ENCODE results near the gene EEF1A2. TPM values are rescaled to one million over a fixed set of nuclear protein-coding genes. Genes with fewer than 3 reads are reported as not detected.
A peak's percentile ranks its signal among the peaks of the same experiment; 100 is the strongest.

The EEF1A2 gene
- total RNA-seq, 1 donor from 2014 or later = 55.3 TPM

DNA sequence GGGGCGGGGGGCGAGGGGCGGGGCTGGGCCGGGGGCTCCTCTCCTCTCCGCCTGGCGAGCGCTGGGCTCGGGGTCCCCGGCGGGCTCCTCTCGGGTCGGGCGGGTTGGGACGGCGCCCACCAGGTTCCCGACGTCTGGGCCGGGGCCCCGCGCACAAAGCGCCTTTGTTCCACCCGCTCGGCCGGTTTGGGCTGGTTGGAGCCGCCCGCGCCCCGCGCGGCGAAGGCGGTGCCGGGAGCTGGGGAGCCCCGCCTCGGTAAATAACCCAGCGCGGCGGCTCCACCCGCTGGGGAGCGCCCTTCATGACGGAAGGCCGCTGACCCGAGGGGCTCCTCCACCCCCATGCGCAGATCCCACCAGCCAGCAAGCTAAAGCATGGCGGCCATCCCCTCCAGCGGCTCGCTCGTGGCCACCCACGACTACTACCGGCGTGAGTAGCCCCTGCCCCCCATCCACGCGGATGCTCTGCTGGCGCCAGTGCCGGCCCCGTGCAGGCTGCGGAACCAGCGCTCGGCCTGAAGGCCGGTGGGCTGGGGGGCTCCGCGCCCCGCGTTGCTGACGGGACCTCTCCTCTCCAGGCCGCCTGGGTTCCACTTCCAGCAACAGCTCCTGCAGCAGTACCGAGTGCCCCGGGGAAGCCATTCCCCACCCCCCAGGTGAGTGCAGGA is 22.2 kb upstream of the EEF1A2 start:
- H3K36me3 Mint-ChIP-seq (ENCODE audit: unreplicated experiment) = peaks cover 3% of the 10 kb centered on the region
- H3K27ac Mint-ChIP-seq (ENCODE audit: unreplicated experiment) = peak overlapping the region; percentile 84

DNA sequence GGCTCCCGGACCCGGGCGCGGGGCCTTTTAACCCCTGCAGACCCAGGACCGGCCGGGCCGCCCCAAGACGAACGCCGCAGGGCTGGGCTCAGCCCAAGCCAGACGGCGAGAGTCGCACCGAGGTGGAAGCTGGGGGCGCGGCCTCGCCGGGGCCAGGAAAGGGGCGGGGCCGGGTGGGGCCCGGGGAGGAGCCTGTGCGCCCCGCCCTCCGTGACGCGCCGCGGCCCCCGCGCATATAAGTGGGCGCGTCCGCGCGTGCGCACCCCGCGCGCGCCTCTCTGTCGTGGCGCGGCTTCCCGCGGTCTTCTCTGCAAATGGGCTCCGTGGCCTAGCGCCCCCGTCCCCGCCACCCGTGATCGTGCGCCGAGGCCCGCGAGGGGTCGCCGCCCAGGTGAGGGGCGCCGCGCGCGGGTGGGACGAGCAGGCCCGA is 21.6 kb upstream of the EEF1A2 start, which contains the start of gene PPDPF:
TSS of gene PPDPF (plus strand) at position 262 of the 430 bp plus-strand sequence. CDS start 544 bp downstream, outside the sequence.
- Mint-ChIP-seq H3K9me3 (ENCODE audit: unreplicated experiment) (peaks cover 14% of the 10 kb centered on the region), H3K27me3 (ENCODE audit: unreplicated experiment) (peaks cover 15% of the 10 kb centered on the region), H3K4me3 (ENCODE audit: unreplicated experiment) (peak within 1 kb of the TSS; percentile 91), H3K27ac (ENCODE audit: unreplicated experiment) (peak within 1 kb of the TSS; percentile 84), H3K36me3 (ENCODE audit: unreplicated experiment) (peaks cover 3% of the 10 kb centered on the region), H3K4me1 (ENCODE audit: low read depth, unreplicated experiment) (peaks cover 5% of the 10 kb centered on the region)
- peak; percentile 88 for DNase-seq
- TF ChIP-seq, protein P1, sequence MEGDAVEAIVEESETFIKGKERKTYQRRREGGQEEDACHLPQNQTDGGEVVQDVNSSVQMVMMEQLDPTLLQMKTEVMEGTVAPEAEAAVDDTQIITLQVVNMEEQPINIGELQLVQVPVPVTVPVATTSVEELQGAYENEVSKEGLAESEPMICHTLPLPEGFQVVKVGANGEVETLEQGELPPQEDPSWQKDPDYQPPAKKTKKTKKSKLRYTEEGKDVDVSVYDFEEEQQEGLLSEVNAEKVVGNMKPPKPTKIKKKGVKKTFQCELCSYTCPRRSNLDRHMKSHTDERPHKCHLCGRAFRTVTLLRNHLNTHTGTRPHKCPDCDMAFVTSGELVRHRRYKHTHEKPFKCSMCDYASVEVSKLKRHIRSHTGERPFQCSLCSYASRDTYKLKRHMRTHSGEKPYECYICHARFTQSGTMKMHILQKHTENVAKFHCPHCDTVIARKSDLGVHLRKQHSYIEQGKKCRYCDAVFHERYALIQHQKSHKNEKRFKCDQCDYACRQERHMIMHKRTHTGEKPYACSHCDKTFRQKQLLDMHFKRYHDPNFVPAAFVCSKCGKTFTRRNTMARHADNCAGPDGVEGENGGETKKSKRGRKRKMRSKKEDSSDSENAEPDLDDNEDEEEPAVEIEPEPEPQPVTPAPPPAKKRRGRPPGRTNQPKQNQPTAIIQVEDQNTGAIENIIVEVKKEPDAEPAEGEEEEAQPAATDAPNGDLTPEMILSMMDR (IDR thresholded peaks at IDR 0.05; ENCODE audit: partially characterized antibody, unreplicated experiment) = no peak

More for the DNA sequence above, 22.2 kb upstream of the EEF1A2 start:
- peaks cover 14% of the 10 kb centered on the region for H3K9me3 Mint-ChIP-seq (ENCODE audit: unreplicated experiment)
- H3K4me1 Mint-ChIP-seq (ENCODE audit: low read depth, unreplicated experiment) = peaks cover 5% of the 10 kb centered on the region
- TF ChIP-seq, protein P1 (IDR thresholded peaks at IDR 0.05; ENCODE audit: partially characterized antibody, unreplicated experiment) = no peak
- H3K4me3 Mint-ChIP-seq (ENCODE audit: unreplicated experiment) = peak overlapping the region; percentile 91
- peaks cover 15% of the 10 kb centered on the region for H3K27me3 Mint-ChIP-seq (ENCODE audit: unreplicated experiment)
- peak; percentile 82 for DNase-seq

DNA sequence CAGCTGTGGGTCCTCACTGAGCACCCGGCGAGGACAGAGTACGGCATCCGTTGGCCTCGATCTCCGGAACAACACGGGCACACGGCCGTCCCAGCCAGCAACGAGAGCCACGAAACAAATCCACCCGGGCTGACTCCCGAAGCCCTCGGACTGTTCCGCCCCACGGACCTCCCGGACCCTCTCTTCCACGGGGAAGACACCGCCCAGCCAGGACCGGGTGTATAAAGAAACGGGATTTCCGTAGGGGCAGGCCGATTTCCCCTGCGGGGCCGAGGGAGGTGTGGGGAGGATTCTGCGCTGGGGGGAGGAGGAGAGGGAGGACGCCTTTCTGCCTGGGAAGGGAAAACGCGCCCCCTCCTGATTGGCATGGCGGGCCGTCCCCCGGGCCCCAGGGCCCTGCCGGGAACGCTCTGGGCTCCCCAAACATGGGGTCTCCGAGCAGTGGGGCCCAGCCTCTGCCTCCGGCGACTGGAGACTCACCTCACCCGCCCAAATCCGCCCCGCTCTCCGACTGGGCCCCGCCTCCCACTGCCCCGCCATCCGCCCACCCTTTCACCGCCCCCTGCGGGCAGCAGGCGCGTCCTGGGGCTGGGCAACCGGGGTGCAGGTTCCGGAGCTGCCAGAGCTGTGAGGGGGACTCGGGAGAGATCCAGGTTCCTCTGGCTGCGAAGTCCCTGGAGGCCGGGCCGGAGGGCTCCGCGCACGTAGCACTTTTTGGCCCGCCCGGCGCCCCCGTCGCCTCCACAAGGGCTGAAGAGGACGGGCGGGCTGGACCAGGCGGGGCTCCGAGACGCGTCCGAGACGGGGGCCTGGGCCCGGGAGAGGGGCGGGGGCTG is 21.0 kb upstream of the EEF1A2 start:
- H3K9me3 Mint-ChIP-seq (ENCODE audit: unreplicated experiment) = peaks cover 12% of the 10 kb centered on the region
- H3K27ac Mint-ChIP-seq (ENCODE audit: unreplicated experiment) = peak overlapping the region; percentile 66
- peak; percentile 76 for DNase-seq
- TF ChIP-seq, protein P1 (IDR thresholded peaks at IDR 0.05; ENCODE audit: partially characterized antibody, unreplicated experiment) = peak; percentile 25
- H3K4me3 Mint-ChIP-seq (ENCODE audit: unreplicated experiment) = peak overlapping the region; percentile 87
- peaks cover 5% of the 10 kb centered on the region for H3K4me1 Mint-ChIP-seq (ENCODE audit: low read depth, unreplicated experiment)
- peaks cover 15% of the 10 kb centered on the region for H3K27me3 Mint-ChIP-seq (ENCODE audit: unreplicated experiment)
- H3K36me3 Mint-ChIP-seq (ENCODE audit: unreplicated experiment) = peaks cover 3% of the 10 kb centered on the region

DNA sequence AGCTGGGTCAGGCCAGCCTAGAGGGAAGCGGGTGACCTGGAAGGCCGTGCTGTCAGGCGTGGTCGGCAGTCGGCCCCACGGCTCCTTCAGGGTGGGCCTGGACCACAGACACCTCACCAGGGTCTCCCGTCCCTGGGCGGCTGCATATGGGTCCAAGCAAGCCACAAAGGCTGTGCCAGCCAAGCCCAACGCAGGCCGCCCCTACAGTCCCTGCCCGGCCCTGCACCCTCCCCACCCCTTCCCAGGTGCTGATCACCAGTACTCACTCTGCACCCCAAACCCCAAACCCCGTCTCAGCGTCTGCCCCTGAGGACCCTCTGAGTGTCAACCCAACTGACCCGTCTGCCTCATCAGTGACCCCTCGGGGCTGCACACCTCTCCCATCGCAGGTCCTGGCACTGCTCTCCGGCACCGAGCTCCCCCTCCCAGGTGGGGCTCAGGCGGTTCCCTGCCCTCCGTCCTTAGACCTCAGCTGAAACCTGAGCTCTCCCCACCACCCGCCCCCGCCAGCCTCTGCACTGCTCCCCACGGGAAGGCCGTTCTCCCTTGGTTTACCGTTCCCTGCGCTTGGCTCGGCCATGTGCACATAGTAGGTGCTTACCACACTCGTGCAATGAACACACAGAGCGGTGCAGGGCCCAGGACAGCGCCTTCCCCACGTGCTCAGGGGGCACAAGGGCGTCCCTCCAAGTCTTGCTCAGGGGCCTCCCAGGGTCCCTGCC is 20.2 kb upstream of the EEF1A2 start:
- DNase-seq = peak; percentile 14
- TF ChIP-seq, protein P1 (IDR thresholded peaks at IDR 0.05; ENCODE audit: partially characterized antibody, unreplicated experiment) = no peak
- H3K27ac Mint-ChIP-seq (ENCODE audit: unreplicated experiment) = peak overlapping the region; percentile 66
- peaks cover 3% of the 10 kb centered on the region for H3K36me3 Mint-ChIP-seq (ENCODE audit: unreplicated experiment)
- peaks cover 5% of the 10 kb centered on the region for H3K4me1 Mint-ChIP-seq (ENCODE audit: low read depth, unreplicated experiment)
- H3K9me3 Mint-ChIP-seq (ENCODE audit: unreplicated experiment) = peaks cover 7% of the 10 kb centered on the region
- H3K27me3 Mint-ChIP-seq (ENCODE audit: unreplicated experiment) = peaks cover 12% of the 10 kb centered on the region
- H3K4me3 Mint-ChIP-seq (ENCODE audit: unreplicated experiment) = peak overlapping the region; percentile 87

All from glutamatergic neuron (in vitro differentiated cells).